ENCODE data around the gene GIT2. TPM values are rescaled to one million over a fixed set of nuclear protein-coding genes. Genes with fewer than 3 reads are reported as not detected.

GIT2 gene
- total RNA-seq, 4 donors from 2014 or later, result 14.1 to 31.9 (median 21.0) TPM

- no peaks in the 10 kb centered on the region for H3K27me3 ChIP-seq
- no peak overlapping the region for H3K27ac ChIP-seq
- TF ChIP-seq CTCF (IDR thresholded peaks at IDR 0.05) (no peak), POLR2A (IDR thresholded peaks at IDR 0.05) (no peak)
- H3K4me3 ChIP-seq, result no peak overlapping the region
- H3K36me3 ChIP-seq, result peaks cover 0 to 100% (median 14%) of the 10 kb centered on the region in 3 donors
- intact Hi-C loops (cut with DNase I), result no loop called here
- 92 to 96% methylated on average over 8 of the region's 8 CpGs for WGBS, 2 donors
- DNase-seq, result no peak
- H3K9me3 ChIP-seq, result no peaks in the 10 kb centered on the region
- H3K4me1 ChIP-seq, result no peaks in the 10 kb centered on the region
Observed at GRCh38 chr12:109959411-109960093, 36.6 kb downstream of the GIT2 start.

- Histone ChIP-seq H3K4me1 (no peaks in the 10 kb centered on the region), H3K9me3 (no peaks in the 10 kb centered on the region), H3K27me3 (no peaks in the 10 kb centered on the region), H3K4me3 (no peak overlapping the region), H3K27ac (no peak overlapping the region), H3K36me3 (peaks cover 0 to 100% (median 14%) of the 10 kb centered on the region in 3 donors)
- intact Hi-C loops (cut with DNase I), result no loop called here
- TF ChIP-seq POLR2A (IDR thresholded peaks at IDR 0.05) (no peak), CTCF (IDR thresholded peaks at IDR 0.05) (no peak)
- no peak for DNase-seq
- 89 to 91% methylated on average over 7 of the region's 7 CpGs for WGBS, 2 donors
Observed at GRCh38 chr12:109958374-109958773, 37.8 kb downstream of the GIT2 start.

GRCh38 chr12:109953656-109954055, 42.5 kb downstream of the GIT2 start:
- no peaks in the 10 kb centered on the region for H3K9me3 ChIP-seq
- peaks cover 14 to 100% (median 21%) of the 10 kb centered on the region in 3 donors for H3K36me3 ChIP-seq
- no peak for DNase-seq
- 94 to 95% methylated on average over 5 of the region's 5 CpGs for WGBS, 2 donors
- peaks cover 0 to 14% (median 0%) of the 10 kb centered on the region in 3 donors for H3K4me1 ChIP-seq
- no peaks in the 10 kb centered on the region for H3K27me3 ChIP-seq
- H3K4me3 ChIP-seq, result no peak overlapping the region
- intact Hi-C loops (cut with DNase I), result no loop called here
- TF ChIP-seq CTCF (IDR thresholded peaks at IDR 0.05) (no peak), POLR2A (IDR thresholded peaks at IDR 0.05) (no peak)
- H3K27ac ChIP-seq, result no peak overlapping the region

GRCh38 chr12:109952873-109953272, 43.3 kb downstream of the GIT2 start:
- DNase-seq, result no peak
- intact Hi-C loops (cut with DNase I), result no loop called here
- H3K27ac ChIP-seq, result peak overlapping the region in 2 of 4 donors; percentile 16 to 56
- peaks cover 14 to 100% (median 21%) of the 10 kb centered on the region in 3 donors for H3K36me3 ChIP-seq
- peaks cover 0 to 22% (median 6%) of the 10 kb centered on the region in 3 donors for H3K4me1 ChIP-seq
- H3K27me3 ChIP-seq, result no peaks in the 10 kb centered on the region
- H3K9me3 ChIP-seq, result no peaks in the 10 kb centered on the region
- H3K4me3 ChIP-seq, result no peak overlapping the region
- 81 to 91% methylated on average over 8 of the region's 8 CpGs for WGBS, 2 donors
- no peak for TF ChIP-seq CTCF (IDR thresholded peaks at IDR 0.05)
- TF ChIP-seq POLR2A (IDR thresholded peaks at IDR 0.05), result no peak

GRCh38 chr12:109952160-109952858, 43.9 kb downstream of the GIT2 start:
- H3K27ac ChIP-seq, result peak overlapping the region in 3 of 4 donors; percentile 16 to 56 (median 21)
- 81 to 93% methylated on average over 9 to 11 of the region's 11 CpGs for WGBS, 2 donors

More at GRCh38 chr12:109952160-109952858, 43.9 kb downstream of the GIT2 start:
- intact Hi-C loops (cut with DNase I), result no loop called here
- Histone ChIP-seq H3K9me3 (no peaks in the 10 kb centered on the region), H3K36me3 (peaks cover 14 to 100% (median 21%) of the 10 kb centered on the region in 3 donors), H3K4me1 (peaks cover 0 to 28% (median 6%) of the 10 kb centered on the region in 3 donors), H3K27me3 (no peaks in the 10 kb centered on the region), H3K4me3 (no peak overlapping the region)
- no peak for DNase-seq
- no peak for TF ChIP-seq POLR2A (IDR thresholded peaks at IDR 0.05)
- no peak for TF ChIP-seq CTCF (IDR thresholded peaks at IDR 0.05)

All from esophagus squamous epithelium (tissue), 5 donors.